ENCODE measurements around the gene PTPRF.

PTPRF gene

DNA sequence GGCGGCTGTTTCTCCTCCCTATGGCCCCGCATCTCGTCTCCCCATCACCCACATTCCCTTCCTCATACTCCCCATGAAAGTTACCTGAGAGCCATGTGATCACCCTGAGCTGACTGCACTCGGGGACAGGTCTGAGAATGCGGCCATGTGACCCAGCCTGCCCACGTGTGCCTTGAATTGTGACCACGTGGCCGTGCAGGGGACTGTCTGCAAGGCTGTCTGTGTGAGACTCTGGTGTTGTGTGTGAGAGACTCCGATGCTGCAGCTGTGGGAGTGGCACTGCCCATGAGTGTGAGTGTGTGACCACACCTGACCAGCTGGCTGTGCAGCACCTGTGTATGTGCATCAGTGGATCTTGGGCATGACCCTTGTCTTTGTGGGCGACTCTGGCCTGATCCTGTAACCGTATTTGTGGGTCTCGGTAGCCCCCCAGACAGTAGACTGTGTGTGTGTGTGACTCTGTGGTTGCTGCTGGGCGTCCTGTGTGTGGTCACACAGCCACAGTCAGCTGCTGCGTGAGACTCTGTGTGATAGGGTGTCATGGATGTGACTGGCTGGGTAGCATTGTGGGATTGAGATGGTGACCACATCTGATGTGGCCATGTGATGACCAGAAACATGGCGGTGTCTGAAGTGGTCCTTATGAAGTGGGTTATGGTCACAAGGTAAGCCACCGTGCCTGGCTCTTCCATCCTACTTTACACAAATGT is 62.4 kb downstream of the PTPRF start:
- DNase-seq, result no peak
- peaks cover 44% of the 10 kb centered on the region for H3K36me3 ChIP-seq
- H3K27ac ChIP-seq, result no peak overlapping the region
- TF ChIP-seq, protein P1, sequence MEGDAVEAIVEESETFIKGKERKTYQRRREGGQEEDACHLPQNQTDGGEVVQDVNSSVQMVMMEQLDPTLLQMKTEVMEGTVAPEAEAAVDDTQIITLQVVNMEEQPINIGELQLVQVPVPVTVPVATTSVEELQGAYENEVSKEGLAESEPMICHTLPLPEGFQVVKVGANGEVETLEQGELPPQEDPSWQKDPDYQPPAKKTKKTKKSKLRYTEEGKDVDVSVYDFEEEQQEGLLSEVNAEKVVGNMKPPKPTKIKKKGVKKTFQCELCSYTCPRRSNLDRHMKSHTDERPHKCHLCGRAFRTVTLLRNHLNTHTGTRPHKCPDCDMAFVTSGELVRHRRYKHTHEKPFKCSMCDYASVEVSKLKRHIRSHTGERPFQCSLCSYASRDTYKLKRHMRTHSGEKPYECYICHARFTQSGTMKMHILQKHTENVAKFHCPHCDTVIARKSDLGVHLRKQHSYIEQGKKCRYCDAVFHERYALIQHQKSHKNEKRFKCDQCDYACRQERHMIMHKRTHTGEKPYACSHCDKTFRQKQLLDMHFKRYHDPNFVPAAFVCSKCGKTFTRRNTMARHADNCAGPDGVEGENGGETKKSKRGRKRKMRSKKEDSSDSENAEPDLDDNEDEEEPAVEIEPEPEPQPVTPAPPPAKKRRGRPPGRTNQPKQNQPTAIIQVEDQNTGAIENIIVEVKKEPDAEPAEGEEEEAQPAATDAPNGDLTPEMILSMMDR (IDR thresholded peaks at IDR 0.05; ENCODE audit: low read depth, low read length), result no peak
- H3K4me3 ChIP-seq (ENCODE audit: low read depth, low read length), result no peak overlapping the region
- H3K9me3 ChIP-seq (ENCODE audit: severe bottlenecking), result no peaks in the 10 kb centered on the region
- H3K27me3 ChIP-seq (ENCODE audit: insufficient read depth, low read depth, severe bottlenecking), result no peaks in the 10 kb centered on the region

DNA sequence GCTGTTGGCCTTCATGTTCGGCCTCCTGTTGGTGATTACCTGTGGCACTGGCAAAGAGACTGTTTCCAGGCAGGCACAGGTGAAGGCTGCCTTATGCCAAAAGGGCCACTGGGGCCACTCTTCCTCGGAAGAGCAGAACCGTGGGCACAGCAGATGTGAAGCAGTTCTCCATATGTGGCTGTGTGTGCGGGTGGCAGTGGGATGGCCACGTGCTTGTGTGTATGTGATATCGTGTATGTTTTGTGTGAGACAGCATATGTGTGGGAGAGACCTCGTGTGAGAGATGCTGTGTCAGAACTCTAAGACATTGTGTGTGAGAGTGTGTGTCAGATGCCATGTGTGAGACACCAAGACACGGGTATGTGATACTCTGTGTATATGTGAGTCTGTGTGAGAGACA is 65.9 kb downstream of the PTPRF start:
- Histone ChIP-seq H3K27me3 (ENCODE audit: insufficient read depth, low read depth, severe bottlenecking) (no peaks in the 10 kb centered on the region), H3K4me3 (ENCODE audit: low read depth, low read length) (no peak overlapping the region), H3K27ac (no peak overlapping the region), H3K9me3 (ENCODE audit: severe bottlenecking) (no peaks in the 10 kb centered on the region), H3K36me3 (peaks cover 37% of the 10 kb centered on the region)
- no peak for DNase-seq
- TF ChIP-seq, protein P1 (IDR thresholded peaks at IDR 0.05; ENCODE audit: low read depth, low read length), result no peak

DNA sequence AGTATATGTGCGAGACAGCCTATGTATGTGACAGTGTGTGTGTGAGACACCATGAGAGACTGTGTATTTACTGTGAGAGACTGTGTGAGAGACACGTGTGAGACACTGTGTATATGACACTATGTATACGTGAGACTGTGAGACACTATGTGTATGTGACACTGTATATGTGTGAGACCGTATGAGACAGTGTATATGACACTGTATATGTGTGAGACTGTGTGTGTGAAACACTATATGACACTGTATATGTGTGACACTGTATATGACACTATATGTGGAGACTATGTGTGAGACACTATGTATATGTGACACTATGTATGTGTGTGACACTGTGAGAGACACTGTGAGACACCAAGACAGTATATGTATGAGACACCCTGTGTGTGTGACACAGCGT is 66.3 kb downstream of the PTPRF start:
- no peak overlapping the region for H3K4me3 ChIP-seq (ENCODE audit: low read depth, low read length)
- no peak overlapping the region for H3K27ac ChIP-seq
- no peaks in the 10 kb centered on the region for H3K9me3 ChIP-seq (ENCODE audit: severe bottlenecking)
- peaks cover 32% of the 10 kb centered on the region for H3K36me3 ChIP-seq
- TF ChIP-seq, protein P1 (IDR thresholded peaks at IDR 0.05; ENCODE audit: low read depth, low read length), result no peak
- H3K27me3 ChIP-seq (ENCODE audit: insufficient read depth, low read depth, severe bottlenecking), result no peaks in the 10 kb centered on the region
- no peak for DNase-seq

DNA sequence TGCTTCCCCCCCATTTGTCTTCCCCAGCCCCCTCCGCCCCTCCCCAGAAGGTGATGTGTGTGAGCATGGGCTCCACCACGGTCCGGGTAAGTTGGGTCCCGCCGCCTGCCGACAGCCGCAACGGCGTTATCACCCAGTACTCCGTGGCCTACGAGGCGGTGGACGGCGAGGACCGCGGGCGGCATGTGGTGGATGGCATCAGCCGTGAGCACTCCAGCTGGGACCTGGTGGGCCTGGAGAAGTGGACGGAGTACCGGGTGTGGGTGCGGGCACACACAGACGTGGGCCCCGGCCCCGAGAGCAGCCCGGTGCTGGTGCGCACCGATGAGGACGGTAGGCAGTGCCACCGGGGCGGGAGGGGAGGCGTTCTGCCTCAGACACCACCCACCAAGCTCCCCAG is 67.0 kb downstream of the PTPRF start:
- Histone ChIP-seq H3K4me3 (ENCODE audit: low read depth, low read length) (no peak overlapping the region), H3K9me3 (ENCODE audit: severe bottlenecking) (no peaks in the 10 kb centered on the region), H3K27ac (no peak overlapping the region), H3K27me3 (ENCODE audit: insufficient read depth, low read depth, severe bottlenecking) (no peaks in the 10 kb centered on the region), H3K36me3 (peaks cover 27% of the 10 kb centered on the region)
- TF ChIP-seq, protein P1 (IDR thresholded peaks at IDR 0.05; ENCODE audit: low read depth, low read length), result no peak
- no peak for DNase-seq

DNA sequence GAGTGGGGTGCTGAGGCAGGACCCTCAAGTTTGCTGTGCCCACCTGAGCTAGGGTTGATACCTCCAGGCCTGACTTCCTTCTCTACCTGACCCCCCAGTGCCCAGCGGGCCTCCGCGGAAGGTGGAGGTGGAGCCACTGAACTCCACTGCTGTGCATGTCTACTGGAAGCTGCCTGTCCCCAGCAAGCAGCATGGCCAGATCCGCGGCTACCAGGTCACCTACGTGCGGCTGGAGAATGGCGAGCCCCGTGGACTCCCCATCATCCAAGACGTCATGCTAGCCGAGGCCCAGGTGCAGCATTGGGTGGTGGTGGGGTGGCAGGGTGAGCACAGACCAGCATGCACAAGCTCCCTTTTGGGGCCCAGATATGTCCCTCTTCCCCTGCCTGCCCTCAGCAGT is 67.9 kb downstream of the PTPRF start:
- H3K27ac ChIP-seq, result no peak overlapping the region
- peaks cover 30% of the 10 kb centered on the region for H3K36me3 ChIP-seq
- no peaks in the 10 kb centered on the region for H3K9me3 ChIP-seq (ENCODE audit: severe bottlenecking)
- H3K27me3 ChIP-seq (ENCODE audit: insufficient read depth, low read depth, severe bottlenecking), result no peaks in the 10 kb centered on the region
- TF ChIP-seq, protein P1 (IDR thresholded peaks at IDR 0.05; ENCODE audit: low read depth, low read length), result no peak
- H3K4me3 ChIP-seq (ENCODE audit: low read depth, low read length), result no peak overlapping the region
- no peak for DNase-seq

All from WERI-Rb-1 (cell line).